Measurements from ENCODE around the gene CCHCR1. TPM values are rescaled to one million over a fixed set of nuclear protein-coding genes. Genes with fewer than 3 reads are reported as not detected.

CCHCR1 gene
- total RNA-seq, 1 experiment from 2014 or later: 60.6 TPM

DNA sequence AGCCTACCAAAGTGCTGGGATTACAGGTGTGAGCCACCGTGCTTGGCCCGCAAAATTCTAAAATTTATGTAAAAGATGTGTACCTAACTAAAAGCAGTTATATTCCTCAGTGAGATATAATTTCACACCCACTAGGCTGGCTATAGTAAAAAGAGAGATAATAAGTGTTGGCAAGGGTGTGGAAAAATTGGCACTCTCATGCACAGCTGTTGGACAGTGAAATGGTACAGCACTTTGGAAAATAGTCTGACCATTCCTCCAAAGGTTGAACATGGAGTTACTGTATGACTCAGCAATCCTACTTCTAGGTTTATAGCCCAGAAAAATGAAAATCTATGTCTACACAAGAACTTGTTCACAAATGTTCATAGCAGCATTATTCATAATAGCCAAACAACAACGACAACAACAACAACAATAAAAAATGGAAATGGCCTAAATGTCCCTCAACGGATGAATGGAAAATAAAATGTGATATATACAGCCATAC is 59.1 kb downstream of the CCHCR1 start:
- H3F3A ChIP-seq (ENCODE audit: insufficient read depth, low read depth): peaks cover 5% of the 10 kb centered on the region; the same call in 1 of the 2 replicates
- H3K4me3 ChIP-seq: no peak overlapping the region
- no peak overlapping the region for H3K27ac ChIP-seq
- ChIA-PET CTCF (no interaction called here), POLR2A (ENCODE audit: unreplicated experiment) (no interaction called here)
- TF ChIP-seq, protein P1, sequence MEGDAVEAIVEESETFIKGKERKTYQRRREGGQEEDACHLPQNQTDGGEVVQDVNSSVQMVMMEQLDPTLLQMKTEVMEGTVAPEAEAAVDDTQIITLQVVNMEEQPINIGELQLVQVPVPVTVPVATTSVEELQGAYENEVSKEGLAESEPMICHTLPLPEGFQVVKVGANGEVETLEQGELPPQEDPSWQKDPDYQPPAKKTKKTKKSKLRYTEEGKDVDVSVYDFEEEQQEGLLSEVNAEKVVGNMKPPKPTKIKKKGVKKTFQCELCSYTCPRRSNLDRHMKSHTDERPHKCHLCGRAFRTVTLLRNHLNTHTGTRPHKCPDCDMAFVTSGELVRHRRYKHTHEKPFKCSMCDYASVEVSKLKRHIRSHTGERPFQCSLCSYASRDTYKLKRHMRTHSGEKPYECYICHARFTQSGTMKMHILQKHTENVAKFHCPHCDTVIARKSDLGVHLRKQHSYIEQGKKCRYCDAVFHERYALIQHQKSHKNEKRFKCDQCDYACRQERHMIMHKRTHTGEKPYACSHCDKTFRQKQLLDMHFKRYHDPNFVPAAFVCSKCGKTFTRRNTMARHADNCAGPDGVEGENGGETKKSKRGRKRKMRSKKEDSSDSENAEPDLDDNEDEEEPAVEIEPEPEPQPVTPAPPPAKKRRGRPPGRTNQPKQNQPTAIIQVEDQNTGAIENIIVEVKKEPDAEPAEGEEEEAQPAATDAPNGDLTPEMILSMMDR (conservative IDR thresholded peaks at IDR 0.05): no peak
- no peak for TF ChIP-seq EZH2 (IDR thresholded peaks at IDR 0.05; ENCODE audit: low read depth)
- no peaks in the 10 kb centered on the region for H3K9me2 ChIP-seq (ENCODE audit: insufficient read depth)
- no peak for DNase-seq
- H3K36me3 ChIP-seq (ENCODE audit: low read depth): no peaks in the 10 kb centered on the region
- no peak overlapping the region for H3K4me2 ChIP-seq
- H3K27me3 ChIP-seq (ENCODE audit: insufficient read depth, low read depth): no peaks in the 10 kb centered on the region
- no peaks in the 10 kb centered on the region for H3K79me2 ChIP-seq (ENCODE audit: low read depth)
- BruUV-seq (replicated peaks): no TSS peak
- intact Hi-C loops (cut with micrococcal nuclease; ENCODE audit: unreplicated experiment): no loop called here
- no peaks in the 10 kb centered on the region for H4K20me1 ChIP-seq (ENCODE audit: insufficient read depth)
- peaks cover 10% of the 10 kb centered on the region for H3K4me1 ChIP-seq (replicated peaks; ENCODE audit: insufficient read depth)
- H3K9me3 ChIP-seq (ENCODE audit: insufficient read depth, low read depth): no peaks in the 10 kb centered on the region
- no peak overlapping the region for H2AFZ ChIP-seq

DNA sequence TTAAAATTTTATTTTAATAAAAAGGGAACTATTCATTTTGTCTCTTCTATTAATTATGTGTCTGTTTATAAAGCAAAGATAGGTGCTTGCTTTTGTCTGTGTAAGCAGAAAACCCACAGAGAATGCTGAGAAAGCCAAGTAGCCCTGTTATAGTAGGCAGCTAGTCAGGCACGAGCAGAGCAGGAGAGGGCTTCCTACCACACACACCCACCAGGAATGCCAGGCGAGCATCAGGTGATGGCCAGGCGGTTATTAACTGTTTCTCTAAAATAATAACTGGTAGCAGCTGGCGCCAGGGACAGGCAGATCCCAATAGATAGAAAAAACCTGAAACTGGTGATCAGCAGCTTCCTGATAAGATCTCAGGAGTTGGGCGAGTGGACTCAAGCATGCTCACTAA is 60.9 kb downstream of the CCHCR1 start:
- BruUV-seq (replicated peaks): no TSS peak

DNA sequence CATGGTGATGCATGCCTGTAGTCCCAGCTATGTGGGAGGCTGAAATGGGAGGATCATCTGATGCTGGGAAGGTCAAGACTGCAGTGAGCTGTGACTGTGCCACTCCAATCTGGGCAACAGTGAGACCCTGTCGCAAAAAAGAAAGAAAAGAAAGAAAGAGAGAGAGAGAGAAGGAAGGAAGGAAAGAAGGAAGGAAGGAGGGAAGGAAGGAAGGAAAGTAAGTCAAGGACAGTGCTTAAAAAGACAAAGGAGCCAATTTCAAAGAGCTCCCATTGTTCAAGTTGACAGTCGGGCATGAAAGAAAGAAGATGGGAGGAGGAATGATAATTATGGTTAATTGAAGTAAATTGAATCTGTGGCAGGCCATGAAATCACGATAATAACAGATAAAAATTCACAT is 61.4 kb downstream of the CCHCR1 start:
- no peak for TF ChIP-seq EZH2 (IDR thresholded peaks at IDR 0.05; ENCODE audit: low read depth)
- TF ChIP-seq, protein P1 (conservative IDR thresholded peaks at IDR 0.05): no peak
- no peak overlapping the region for H3K4me2 ChIP-seq
- H3K9me2 ChIP-seq (ENCODE audit: insufficient read depth): no peaks in the 10 kb centered on the region
- H3F3A ChIP-seq (ENCODE audit: insufficient read depth, low read depth): peaks cover 10% of the 10 kb centered on the region; the same call in 1 of the 2 replicates
- H3K27me3 ChIP-seq (ENCODE audit: insufficient read depth, low read depth): no peaks in the 10 kb centered on the region
- peaks cover 10% of the 10 kb centered on the region for H3K4me1 ChIP-seq (replicated peaks; ENCODE audit: insufficient read depth)
- POLR2A ChIA-PET (ENCODE audit: unreplicated experiment): no interaction called here
- BruUV-seq (replicated peaks): no TSS peak
- H3K9me3 ChIP-seq (ENCODE audit: insufficient read depth, low read depth): no peaks in the 10 kb centered on the region
- no peaks in the 10 kb centered on the region for H4K20me1 ChIP-seq (ENCODE audit: insufficient read depth)
- H3K27ac ChIP-seq: no peak overlapping the region
- CTCF ChIA-PET: interaction anchor here (0.6 kb wide), 2 partner anchors 31 to 45 kb away, joined by 3 read pairs; no protein-coding TSS in a partner anchor
- no peak overlapping the region for H2AFZ ChIP-seq
- H3K79me2 ChIP-seq (ENCODE audit: low read depth): no peaks in the 10 kb centered on the region
- no peak overlapping the region for H3K4me3 ChIP-seq
- no peaks in the 10 kb centered on the region for H3K36me3 ChIP-seq (ENCODE audit: low read depth)
- intact Hi-C loops (cut with micrococcal nuclease; ENCODE audit: unreplicated experiment): no loop called here
- DNase-seq: no peak

More for the DNA sequence above, 60.9 kb downstream of the CCHCR1 start:
- Histone ChIP-seq H3K9me3 (ENCODE audit: insufficient read depth, low read depth) (no peaks in the 10 kb centered on the region), H3K9me2 (ENCODE audit: insufficient read depth) (no peaks in the 10 kb centered on the region), H4K20me1 (ENCODE audit: insufficient read depth) (no peaks in the 10 kb centered on the region), H3K79me2 (ENCODE audit: low read depth) (no peaks in the 10 kb centered on the region), H3K36me3 (ENCODE audit: low read depth) (no peaks in the 10 kb centered on the region), H3K27ac (no peak overlapping the region), H3K4me2 (no peak overlapping the region), H3F3A (ENCODE audit: insufficient read depth, low read depth) (peaks cover 6% of the 10 kb centered on the region; the same call in 1 of the 2 replicates), H3K4me3 (no peak overlapping the region), H3K4me1 (replicated peaks; ENCODE audit: insufficient read depth) (peaks cover 10% of the 10 kb centered on the region), H2AFZ (no peak overlapping the region), H3K27me3 (ENCODE audit: insufficient read depth, low read depth) (no peaks in the 10 kb centered on the region)
- POLR2A ChIA-PET (ENCODE audit: unreplicated experiment): no interaction called here
- intact Hi-C loops (cut with micrococcal nuclease; ENCODE audit: unreplicated experiment): no loop called here
- CTCF ChIA-PET: no interaction called here
- no peak for DNase-seq
- TF ChIP-seq, protein P1 (conservative IDR thresholded peaks at IDR 0.05): no peak
- TF ChIP-seq EZH2 (IDR thresholded peaks at IDR 0.05; ENCODE audit: low read depth): no peak

Measured in PC-9 (cell line).